GM13977 (cell line): ENCODE results near the gene RUFY3.

Source experiments
- DNase-seq: peaks from one replicate; pipeline ENCODE4 v3.0.0; 2012; ENCODE audit warnings: low spot score
- in situ Hi-C: fragments of 300-500 bp; cut with MboI; formaldehyde crosslinking; loops from one replicate; pipeline ENCODE4 v1.12.0; 2022; ENCODE audit warnings: low sequenced_read_pairs, low pct_unique_long_range_greater_than_20kb, mixed read lengths, inconsistent platforms; ENCODE audit not compliant: unreplicated experiment
- TF ChIP-seq, protein P1 (sequence below): IDR thresholded peaks from 2 replicates; pipeline ENCODE4 v1.5.1; 2012; ENCODE audit warnings: mild to moderate bottlenecking, control low read depth; ENCODE audit not compliant: insufficient read depth; ENCODE audit errors: extremely low read depth, missing control alignments

RUFY3 gene

GRCh38 chr4:70721747-70722146, at the start of gene RUFY3:
Gene RUFY3 (plus strand): TSS chr4:70721964. CDS start chr4:70722574, 610 bp downstream.
- TF ChIP-seq, protein P1, sequence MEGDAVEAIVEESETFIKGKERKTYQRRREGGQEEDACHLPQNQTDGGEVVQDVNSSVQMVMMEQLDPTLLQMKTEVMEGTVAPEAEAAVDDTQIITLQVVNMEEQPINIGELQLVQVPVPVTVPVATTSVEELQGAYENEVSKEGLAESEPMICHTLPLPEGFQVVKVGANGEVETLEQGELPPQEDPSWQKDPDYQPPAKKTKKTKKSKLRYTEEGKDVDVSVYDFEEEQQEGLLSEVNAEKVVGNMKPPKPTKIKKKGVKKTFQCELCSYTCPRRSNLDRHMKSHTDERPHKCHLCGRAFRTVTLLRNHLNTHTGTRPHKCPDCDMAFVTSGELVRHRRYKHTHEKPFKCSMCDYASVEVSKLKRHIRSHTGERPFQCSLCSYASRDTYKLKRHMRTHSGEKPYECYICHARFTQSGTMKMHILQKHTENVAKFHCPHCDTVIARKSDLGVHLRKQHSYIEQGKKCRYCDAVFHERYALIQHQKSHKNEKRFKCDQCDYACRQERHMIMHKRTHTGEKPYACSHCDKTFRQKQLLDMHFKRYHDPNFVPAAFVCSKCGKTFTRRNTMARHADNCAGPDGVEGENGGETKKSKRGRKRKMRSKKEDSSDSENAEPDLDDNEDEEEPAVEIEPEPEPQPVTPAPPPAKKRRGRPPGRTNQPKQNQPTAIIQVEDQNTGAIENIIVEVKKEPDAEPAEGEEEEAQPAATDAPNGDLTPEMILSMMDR, result no peak
- no peak for DNase-seq
- in situ Hi-C loops, result no loop called here

DNA sequence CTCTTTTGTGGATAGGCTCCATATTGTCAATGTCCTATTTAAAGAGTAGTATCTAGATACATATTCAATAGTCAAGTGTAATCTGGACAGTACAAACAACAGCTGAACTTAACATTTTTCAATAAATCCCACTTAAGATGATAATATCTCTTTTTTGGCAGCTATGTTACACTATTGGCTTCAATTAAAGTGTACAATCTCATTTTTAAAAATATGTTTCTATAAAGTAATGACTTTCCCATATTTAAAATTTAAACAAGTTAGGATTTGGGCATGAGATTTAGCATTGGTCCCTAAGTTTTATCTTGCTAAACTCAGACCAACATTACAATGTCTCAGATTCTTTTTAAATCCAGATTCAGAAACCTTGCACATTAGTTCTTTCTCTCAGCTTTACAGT, 47.6 kb upstream of the RUFY3 start:
- TF ChIP-seq, protein P1, result no peak
- no peak for DNase-seq
- in situ Hi-C loops, result no loop called here

- no peak for DNase-seq
- TF ChIP-seq, protein P1, result no peak
- in situ Hi-C loops, result no loop called here
Observed at GRCh38 chr4:70674731-70675130, 47.0 kb upstream of the RUFY3 start.

- DNase-seq, result no peak
- TF ChIP-seq, protein P1, result no peak
- in situ Hi-C loops, result no loop called here
Observed at GRCh38 chr4:70676554-70677090, 45.1 kb upstream of the RUFY3 start.

GRCh38 chr4:70678383-70678999, 43.3 kb upstream of the RUFY3 start:
- in situ Hi-C loops, result no loop called here
- TF ChIP-seq, protein P1, result no peak
- peak; percentile 22 for DNase-seq

DNA sequence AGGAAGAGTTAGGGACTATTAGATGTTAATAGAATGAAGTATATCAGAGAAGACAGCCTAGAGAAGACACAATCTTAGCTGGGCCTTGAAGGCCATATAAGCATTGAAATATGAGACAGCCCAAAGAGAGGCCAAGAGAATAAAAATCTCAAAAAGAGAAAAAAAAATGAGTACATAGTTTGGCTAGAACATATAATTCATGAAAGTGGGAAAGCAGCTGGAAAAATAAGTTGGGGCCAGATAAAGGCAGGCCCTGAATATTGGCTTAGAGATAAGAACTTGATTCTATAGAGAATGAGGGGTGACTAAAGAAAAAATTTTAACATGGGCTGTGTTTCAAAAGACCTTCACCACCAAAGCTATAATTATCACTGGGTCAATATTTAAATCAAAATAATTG, 40.8 kb upstream of the RUFY3 start:
- TF ChIP-seq, protein P1, result no peak
- no peak for DNase-seq
- in situ Hi-C loops, result no loop called here
